GM23338 (cell line): ENCODE results near the gene CIROP. TPM values are rescaled to one million over a fixed set of nuclear protein-coding genes. Genes with fewer than 3 reads are reported as not detected.

Source experiments
- ATAC-seq: fragments of 200-7000 bp; cut with Tn5 transposase; 3 replicates; pipeline ENCODE4 v1.9.1; 2020
- DNase-seq: peaks from one replicate; pipeline ENCODE4 v3.0.0-alpha.2; 2015; ENCODE audit warnings: low spot score
- H2AFZ ChIP-seq: fragments of 200-600 bp; sonication (generic); 2 replicates; pipeline ENCODE4 v1.8.0; 2016; ENCODE audit warnings: antibody characterized with exemption, mild to moderate bottlenecking, moderate library complexity
- H3F3A ChIP-seq: fragments of 200-600 bp; sonication (generic); replicated peaks from 2 replicates; pipeline ENCODE4 v1.8.0; 2017; ENCODE audit warnings: antibody characterized with exemption, mixed run types, low read depth
- H3K27ac ChIP-seq: fragments of 200-600 bp; sonication (generic); 2 replicates; pipeline ENCODE4 v1.6.1; 2016; ENCODE audit warnings: low read depth
- H3K27me3 ChIP-seq: fragments of 200-600 bp; sonication (generic); 2 replicates; pipeline ENCODE4 v1.8.0; 2016; ENCODE audit warnings: mild to moderate bottlenecking, mixed run types, moderate library complexity; ENCODE audit not compliant: insufficient read depth
- H3K36me3 ChIP-seq: fragments of 200-600 bp; sonication (generic); 2 replicates; pipeline ENCODE4 v1.8.0; 2016; ENCODE audit warnings: mild to moderate bottlenecking; ENCODE audit not compliant: insufficient read depth
- H3K4me1 ChIP-seq: fragments of 200-600 bp; sonication (generic); 2 replicates; pipeline ENCODE4 v1.8.0; 2016; ENCODE audit warnings: mild to moderate bottlenecking, moderate library complexity; ENCODE audit not compliant: insufficient read depth
- H3K4me2 ChIP-seq: fragments of 200-600 bp; sonication (generic); 2 replicates; pipeline ENCODE4 v1.7.1; 2017; ENCODE audit warnings: mixed run types
- H3K4me3 ChIP-seq: fragments of 200-600 bp; sonication (generic); 2 replicates; pipeline ENCODE4 v1.6.1; 2016; ENCODE audit warnings: mixed run types
- H3K79me2 ChIP-seq: fragments of 200-600 bp; sonication (generic); replicated peaks from 2 replicates; pipeline ENCODE4 v1.8.0; 2017; ENCODE audit warnings: mild to moderate bottlenecking; ENCODE audit not compliant: insufficient read depth
- H3K9me2 ChIP-seq: fragments of 200-600 bp; sonication (generic); 2 replicates; pipeline ENCODE4 v1.8.0; 2017; ENCODE audit not compliant: insufficient read depth
- H4K20me1 ChIP-seq: fragments of 200-600 bp; sonication (generic); replicated peaks from 2 replicates; pipeline ENCODE4 v1.8.0; 2017; ENCODE audit warnings: mild to moderate bottlenecking; ENCODE audit not compliant: insufficient read depth
- H3K27ac Mint-ChIP-seq: 2 replicates; pipeline ENCODE4 v1.8.0; 2020; ENCODE audit warnings: inconsistent platforms, mild to moderate bottlenecking, moderate library complexity, mixed read lengths
- H3K27me3 Mint-ChIP-seq: 3 replicates; pipeline ENCODE4 v1.8.0; 2022; ENCODE audit warnings: low read depth, mild to moderate bottlenecking, moderate library complexity, mixed read lengths, inconsistent platforms; ENCODE audit not compliant: insufficient read depth, poor library complexity
- H3K36me3 Mint-ChIP-seq: 3 replicates; pipeline ENCODE4 v1.8.0; 2021; ENCODE audit warnings: low read depth, mild to moderate bottlenecking, inconsistent platforms, moderate library complexity, mixed read lengths
- H3K4me1 Mint-ChIP-seq: 3 replicates; pipeline ENCODE4 v1.8.0; 2020; ENCODE audit warnings: mild to moderate bottlenecking, inconsistent platforms, mixed read lengths
- H3K4me3 Mint-ChIP-seq: 3 replicates; pipeline ENCODE4 v1.8.0; 2021; ENCODE audit warnings: moderate library complexity, mild to moderate bottlenecking, inconsistent platforms, mixed read lengths
- H3K9me3 Mint-ChIP-seq: 3 replicates; pipeline ENCODE4 v1.8.0; 2020; ENCODE audit warnings: moderate library complexity, mild to moderate bottlenecking, inconsistent platforms, mixed read lengths
- CTCF ChIP-seq, 2 experiments: fragments of 200-600 bp in 1 of 2; sonication (generic) in 1 of 2; conservative IDR thresholded peaks; 2 replicates each; pipeline versions ENCODE4 v1.5.1 to v1.6.1; 2016 to 2017; ENCODE audit warnings: antibody characterized with exemption in 2 of 2, low read depth in 2 of 2, mild to moderate bottlenecking in 2 of 2, moderate library complexity in 1 of 2
- EZH2phosphoT487 ChIP-seq: fragments of 200-600 bp; sonication (generic); IDR thresholded peaks from one replicate; pipeline ENCODE4 v1.8.1; 2018; ENCODE audit warnings: antibody characterized with exemption; ENCODE audit not compliant: unreplicated experiment
- JUNB ChIP-seq: IDR thresholded peaks from one replicate; pipeline ENCODE4 v1.6.1; 2016; ENCODE audit warnings: antibody characterized with exemption; ENCODE audit not compliant: unreplicated experiment
- NANOG ChIP-seq: IDR thresholded peaks from 2 replicates; pipeline ENCODE4 v1.6.1; 2016; ENCODE audit warnings: antibody characterized with exemption, borderline replicate concordance
- POLR2AphosphoS5 ChIP-seq: IDR thresholded peaks from 2 replicates; pipeline ENCODE4 v1.6.1; 2016; ENCODE audit warnings: antibody characterized with exemption, low read depth
- REST ChIP-seq: IDR thresholded peaks from one replicate; pipeline ENCODE4 v1.6.1; 2018; ENCODE audit warnings: antibody characterized with exemption; ENCODE audit not compliant: unreplicated experiment
- ZNF114 ChIP-seq: fragments of 250-450 bp; sonication (Bioruptor Pico); IDR thresholded peaks from 2 replicates; pipeline ENCODE4 v1.5.0; 2020; ENCODE audit warnings: mild to moderate bottlenecking, moderate library complexity
- ZNF331 ChIP-seq: fragments of 250-450 bp; sonication (Bioruptor Pico); IDR thresholded peaks from 2 replicates; pipeline ENCODE4 v1.5.0; 2020; ENCODE audit warnings: low read depth, mild to moderate bottlenecking, moderate library complexity
- ZNF462 ChIP-seq: fragments of 250-450 bp; sonication (Bioruptor Pico); IDR thresholded peaks from 2 replicates; pipeline ENCODE4 v1.5.0; 2020; ENCODE audit warnings: mild to moderate bottlenecking, moderate library complexity
- polyA plus RNA-seq: library from polyadenylated mRNA; unstranded; fragments of >200 nt; fragmentation: Nextera tagmentation; extraction: Ambion mirVana; gene quantifications from 2 replicates; pipeline ENCODE4 v1.2.1, GENCODE V29; 2016
- total RNA-seq: library from RNA; depleted of rRNA; stranded (reverse); fragments of >200 nt; shearing (Covaris generic); gene quantifications from 2 replicates; pipeline ENCODE4 v1.2.3, GENCODE V29; 2014

Gene CIROP
- total and polyA plus RNA-seq, 2 experiments from 2014 or later, result not detected

- TF ChIP-seq REST, result no peak
- no peak for TF ChIP-seq ZNF331 (CRISPR knock-in tag)
Observed at GRCh38 chr14:23122086-23122485, 17.3 kb upstream of the CIROP start (continued).

- Histone ChIP-seq H2AFZ (no peak overlapping the region; the same call in 1 of the 2 replicates), H3K79me2 (no peaks in the 10 kb centered on the region), H3K4me1 (peaks cover 44% of the 10 kb centered on the region), H3K27me3 (no peaks in the 10 kb centered on the region), H4K20me1 (no peaks in the 10 kb centered on the region), H3K9me2 (no peaks in the 10 kb centered on the region), H3K4me2 (no peak overlapping the region), H3F3A (no peaks in the 10 kb centered on the region; the same call in 1 of the 2 replicates), H3K27ac (no peak overlapping the region; the same call in 1 of the 2 replicates), H3K4me3 (no peak overlapping the region), H3K36me3 (no peaks in the 10 kb centered on the region)
- ATAC-seq (peak; percentile 10), DNase-seq (no peak)
- peaks cover 24% of the 10 kb centered on the region for H3K27me3 Mint-ChIP-seq
- peak overlapping the region; percentile 40; the same call in 1 of the 2 replicates for H3K27ac Mint-ChIP-seq
- TF ChIP-seq EZH2phosphoT487, result no peak
- no peak for TF ChIP-seq JUNB
- no peak for TF ChIP-seq ZNF114 (CRISPR knock-in tag)
- no peak for TF ChIP-seq ZNF462 (CRISPR knock-in tag)
- TF ChIP-seq NANOG, result no peak
- TF ChIP-seq REST, result no peak
- TF ChIP-seq CTCF (conservative IDR thresholded peaks at IDR 0.05; ENCODE audit: low read depth in 2 of 2), result no peak
- TF ChIP-seq POLR2AphosphoS5, result no peak
- peaks cover 3% of the 10 kb centered on the region; the same call in 2 of the 3 replicates for H3K36me3 Mint-ChIP-seq
- H3K4me3 Mint-ChIP-seq, result peak overlapping the region; percentile 6; the same call in 1 of the 3 replicates
- H3K4me1 Mint-ChIP-seq, result peaks cover 60% of the 10 kb centered on the region
- no peaks in the 10 kb centered on the region; the same call in 2 of the 3 replicates for H3K9me3 Mint-ChIP-seq
Observed at GRCh38 chr14:23121361-23121771, 16.6 kb upstream of the CIROP start.
